ENCODE data around the gene NID1.

The NID1 gene, protein sequence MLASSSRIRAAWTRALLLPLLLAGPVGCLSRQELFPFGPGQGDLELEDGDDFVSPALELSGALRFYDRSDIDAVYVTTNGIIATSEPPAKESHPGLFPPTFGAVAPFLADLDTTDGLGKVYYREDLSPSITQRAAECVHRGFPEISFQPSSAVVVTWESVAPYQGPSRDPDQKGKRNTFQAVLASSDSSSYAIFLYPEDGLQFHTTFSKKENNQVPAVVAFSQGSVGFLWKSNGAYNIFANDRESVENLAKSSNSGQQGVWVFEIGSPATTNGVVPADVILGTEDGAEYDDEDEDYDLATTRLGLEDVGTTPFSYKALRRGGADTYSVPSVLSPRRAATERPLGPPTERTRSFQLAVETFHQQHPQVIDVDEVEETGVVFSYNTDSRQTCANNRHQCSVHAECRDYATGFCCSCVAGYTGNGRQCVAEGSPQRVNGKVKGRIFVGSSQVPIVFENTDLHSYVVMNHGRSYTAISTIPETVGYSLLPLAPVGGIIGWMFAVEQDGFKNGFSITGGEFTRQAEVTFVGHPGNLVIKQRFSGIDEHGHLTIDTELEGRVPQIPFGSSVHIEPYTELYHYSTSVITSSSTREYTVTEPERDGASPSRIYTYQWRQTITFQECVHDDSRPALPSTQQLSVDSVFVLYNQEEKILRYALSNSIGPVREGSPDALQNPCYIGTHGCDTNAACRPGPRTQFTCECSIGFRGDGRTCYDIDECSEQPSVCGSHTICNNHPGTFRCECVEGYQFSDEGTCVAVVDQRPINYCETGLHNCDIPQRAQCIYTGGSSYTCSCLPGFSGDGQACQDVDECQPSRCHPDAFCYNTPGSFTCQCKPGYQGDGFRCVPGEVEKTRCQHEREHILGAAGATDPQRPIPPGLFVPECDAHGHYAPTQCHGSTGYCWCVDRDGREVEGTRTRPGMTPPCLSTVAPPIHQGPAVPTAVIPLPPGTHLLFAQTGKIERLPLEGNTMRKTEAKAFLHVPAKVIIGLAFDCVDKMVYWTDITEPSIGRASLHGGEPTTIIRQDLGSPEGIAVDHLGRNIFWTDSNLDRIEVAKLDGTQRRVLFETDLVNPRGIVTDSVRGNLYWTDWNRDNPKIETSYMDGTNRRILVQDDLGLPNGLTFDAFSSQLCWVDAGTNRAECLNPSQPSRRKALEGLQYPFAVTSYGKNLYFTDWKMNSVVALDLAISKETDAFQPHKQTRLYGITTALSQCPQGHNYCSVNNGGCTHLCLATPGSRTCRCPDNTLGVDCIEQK

DNA sequence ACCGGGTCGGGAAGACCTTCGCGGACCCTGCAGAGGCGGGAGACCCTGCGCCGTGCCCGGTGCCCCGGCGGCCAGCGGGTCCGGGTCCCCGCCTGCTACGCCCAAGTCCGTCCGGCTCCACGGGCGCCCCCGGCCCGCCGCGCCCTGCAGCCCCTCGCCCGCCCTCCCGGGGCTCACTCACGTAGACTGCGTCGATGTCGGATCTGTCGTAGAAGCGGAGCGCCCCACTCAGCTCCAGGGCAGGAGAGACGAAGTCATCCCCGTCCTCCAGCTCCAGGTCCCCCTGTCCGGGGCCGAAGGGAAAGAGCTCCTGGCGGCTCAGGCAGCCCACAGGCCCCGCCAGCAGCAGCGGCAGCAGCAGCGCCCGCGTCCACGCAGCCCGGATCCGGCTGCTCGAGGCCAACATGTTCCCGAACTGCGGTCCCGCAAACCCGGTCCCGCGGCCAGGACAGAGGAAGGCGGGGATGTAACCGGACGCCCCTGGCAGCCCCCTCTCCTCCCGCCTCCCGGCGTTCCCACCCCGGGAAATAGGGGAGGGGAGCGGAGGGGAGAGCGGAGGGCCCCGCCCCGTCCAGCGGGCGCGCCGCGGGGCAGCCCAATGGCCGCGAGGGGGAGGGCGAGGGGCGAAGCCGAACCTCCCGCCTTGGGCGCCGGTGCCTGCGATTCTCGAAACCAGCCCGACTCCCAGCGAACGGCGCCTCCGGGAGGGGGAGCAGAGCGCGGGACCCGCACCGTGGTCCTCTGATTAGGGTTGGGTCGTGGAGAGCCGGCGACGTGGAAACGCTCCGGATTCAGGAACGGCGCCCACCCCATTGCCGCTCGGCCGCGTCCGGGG, at the start of gene NID1:
Gene NID1, minus strand, starts transcription at position 417 of the 835 bp plus-strand sequence. Its CDS starts 11 bp downstream, at position 406.
- TF ChIP-seq EZH2 (optimal IDR thresholded peaks at IDR 0.05; ENCODE audit: low read depth, low read length): no peak
- TF ChIP-seq, protein P1, sequence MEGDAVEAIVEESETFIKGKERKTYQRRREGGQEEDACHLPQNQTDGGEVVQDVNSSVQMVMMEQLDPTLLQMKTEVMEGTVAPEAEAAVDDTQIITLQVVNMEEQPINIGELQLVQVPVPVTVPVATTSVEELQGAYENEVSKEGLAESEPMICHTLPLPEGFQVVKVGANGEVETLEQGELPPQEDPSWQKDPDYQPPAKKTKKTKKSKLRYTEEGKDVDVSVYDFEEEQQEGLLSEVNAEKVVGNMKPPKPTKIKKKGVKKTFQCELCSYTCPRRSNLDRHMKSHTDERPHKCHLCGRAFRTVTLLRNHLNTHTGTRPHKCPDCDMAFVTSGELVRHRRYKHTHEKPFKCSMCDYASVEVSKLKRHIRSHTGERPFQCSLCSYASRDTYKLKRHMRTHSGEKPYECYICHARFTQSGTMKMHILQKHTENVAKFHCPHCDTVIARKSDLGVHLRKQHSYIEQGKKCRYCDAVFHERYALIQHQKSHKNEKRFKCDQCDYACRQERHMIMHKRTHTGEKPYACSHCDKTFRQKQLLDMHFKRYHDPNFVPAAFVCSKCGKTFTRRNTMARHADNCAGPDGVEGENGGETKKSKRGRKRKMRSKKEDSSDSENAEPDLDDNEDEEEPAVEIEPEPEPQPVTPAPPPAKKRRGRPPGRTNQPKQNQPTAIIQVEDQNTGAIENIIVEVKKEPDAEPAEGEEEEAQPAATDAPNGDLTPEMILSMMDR (IDR thresholded peaks at IDR 0.05; ENCODE audit: low read length): no peak
- TF ChIP-seq EZH2phosphoT487 (IDR thresholded peaks at IDR 0.05; ENCODE audit: low read length): no peak
- Histone ChIP-seq H3K4me3 (ENCODE audit: low read length) (no peak within 1 kb of the TSS), H3K4me1 (ENCODE audit: low read length) (0 out of 2 replicates have a peak, but pooled peaks cover 4% of the 10 kb centered on the region), H3K9me2 (replicated peaks; ENCODE audit: insufficient read depth, low read length) (no peaks in the 10 kb centered on the region), H3K36me3 (replicated peaks; ENCODE audit: insufficient read depth, low read length) (no peaks in the 10 kb centered on the region), H4K20me1 (ENCODE audit: insufficient read depth, low read length) (no peaks in the 10 kb centered on the region), H3K27me3 (replicated peaks; ENCODE audit: insufficient read depth, low read length) (no peaks in the 10 kb centered on the region), H2AFZ (ENCODE audit: low read length) (no peak within 1 kb of the TSS), H3K9me3 (replicated peaks; ENCODE audit: insufficient read depth, low read length) (no peaks in the 10 kb centered on the region), H3K79me2 (ENCODE audit: low read length) (no peaks in the 10 kb centered on the region), H3K27ac (ENCODE audit: low read length) (no peak within 1 kb of the TSS), H3K4me2 (ENCODE audit: low read depth, low read length) (no peak within 1 kb of the TSS), H3K9ac (ENCODE audit: low read length) (no peak within 1 kb of the TSS), H3F3A (ENCODE audit: insufficient read depth, low read length) (no peaks in the 10 kb centered on the region)
- no peak for DNase-seq

DNA sequence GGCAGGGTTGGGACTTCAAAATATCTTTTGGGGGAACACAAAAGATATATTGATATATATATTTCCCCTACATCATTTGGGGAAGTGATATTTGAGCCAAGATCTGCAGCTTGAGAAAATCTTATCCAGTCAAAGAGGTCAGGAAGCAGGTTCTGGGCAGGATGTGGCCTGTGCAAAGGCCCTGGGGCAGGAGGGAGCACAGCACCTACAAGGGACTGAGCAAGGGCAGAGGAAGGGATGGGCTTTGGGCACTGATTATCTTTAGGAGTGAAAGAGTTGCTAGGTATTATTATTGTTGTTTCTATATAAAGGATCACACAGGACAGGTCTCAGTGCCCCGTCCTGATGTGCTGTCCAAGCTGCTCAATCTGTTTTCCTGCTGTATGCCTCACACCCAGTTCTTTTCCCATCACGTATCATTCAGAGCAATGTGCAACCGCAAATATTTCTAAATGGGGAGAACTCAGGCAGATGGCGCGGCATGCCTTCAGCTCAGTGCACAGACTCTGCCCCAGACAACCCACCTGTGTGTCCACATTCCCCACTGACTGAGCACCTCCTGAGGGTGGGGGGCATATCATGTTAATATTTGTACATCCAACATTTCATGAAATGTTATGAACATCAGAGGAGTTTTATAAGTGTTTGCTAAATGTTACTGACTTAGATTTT, 49.3 kb upstream of the NID1 start:
- no peak overlapping the region for H3K4me3 ChIP-seq (ENCODE audit: low read length)
- H4K20me1 ChIP-seq (ENCODE audit: insufficient read depth, low read length): no peaks in the 10 kb centered on the region
- H3F3A ChIP-seq (ENCODE audit: insufficient read depth, low read length): no peaks in the 10 kb centered on the region
- H3K27me3 ChIP-seq (replicated peaks; ENCODE audit: insufficient read depth, low read length): peaks cover 44% of the 10 kb centered on the region
- H3K27ac ChIP-seq (ENCODE audit: low read length): no peak overlapping the region
- H3K9me3 ChIP-seq (replicated peaks; ENCODE audit: insufficient read depth, low read length): no peaks in the 10 kb centered on the region
- H3K4me1 ChIP-seq (ENCODE audit: low read length): no peaks in the 10 kb centered on the region
- H3K9ac ChIP-seq (ENCODE audit: low read length): no peak overlapping the region
- H3K36me3 ChIP-seq (replicated peaks; ENCODE audit: insufficient read depth, low read length): no peaks in the 10 kb centered on the region
- H2AFZ ChIP-seq (ENCODE audit: low read length): no peak overlapping the region
- H3K79me2 ChIP-seq (ENCODE audit: low read length): no peaks in the 10 kb centered on the region
- TF ChIP-seq EZH2 (optimal IDR thresholded peaks at IDR 0.05; ENCODE audit: low read depth, low read length) (no peak), EZH2phosphoT487 (IDR thresholded peaks at IDR 0.05; ENCODE audit: low read length) (no peak)
- TF ChIP-seq, protein P1 (IDR thresholded peaks at IDR 0.05; ENCODE audit: low read length): no peak
- no peak for DNase-seq
- no peak overlapping the region for H3K4me2 ChIP-seq (ENCODE audit: low read depth, low read length)
- no peaks in the 10 kb centered on the region for H3K9me2 ChIP-seq (replicated peaks; ENCODE audit: insufficient read depth, low read length)
